ENCODE results near the gene ASIC4.
A peak's percentile ranks its signal among the peaks of the same experiment; 100 is the strongest.

The ASIC4 gene

GRCh38 chr2:219492575-219492974, 21.7 kb upstream of the ASIC4 start:
- in situ Hi-C loops (cut with MboI; ENCODE audit: low pct_unique_long_range_greater_than_20kb, low sequenced_read_pairs, unreplicated experiment): no loop called here
- no peak for TF ChIP-seq CTCF (IDR thresholded peaks at IDR 0.05; ENCODE audit: extremely low read depth, insufficient read depth, missing control alignments)
- DNase-seq (ENCODE audit: low spot score): no peak

- DNase-seq (ENCODE audit: low spot score): no peak
- no peak for TF ChIP-seq CTCF (IDR thresholded peaks at IDR 0.05; ENCODE audit: extremely low read depth, insufficient read depth, missing control alignments)
- in situ Hi-C loops (cut with MboI; ENCODE audit: low pct_unique_long_range_greater_than_20kb, low sequenced_read_pairs, unreplicated experiment): no loop called here
Measured at GRCh38 chr2:219493086-219493485, 21.2 kb upstream of the ASIC4 start.

- peak; percentile 14 for TF ChIP-seq CTCF (IDR thresholded peaks at IDR 0.05; ENCODE audit: extremely low read depth, insufficient read depth, missing control alignments)
- in situ Hi-C loops (cut with MboI; ENCODE audit: low pct_unique_long_range_greater_than_20kb, low sequenced_read_pairs, unreplicated experiment): no loop called here
- no peak for DNase-seq (ENCODE audit: low spot score)
Measured at GRCh38 chr2:219494952-219495530, 19.2 kb upstream of the ASIC4 start.

- DNase-seq (ENCODE audit: low spot score): peak; percentile 89
- peak; percentile 44 for TF ChIP-seq CTCF (IDR thresholded peaks at IDR 0.05; ENCODE audit: extremely low read depth, insufficient read depth, missing control alignments)
- in situ Hi-C loops (cut with MboI; ENCODE audit: low pct_unique_long_range_greater_than_20kb, low sequenced_read_pairs, unreplicated experiment): no loop called here
Measured at GRCh38 chr2:219495531-219496122, 18.7 kb upstream of the ASIC4 start.

GRCh38 chr2:219496247-219496824, 17.9 kb upstream of the ASIC4 start:
- in situ Hi-C loops (cut with MboI; ENCODE audit: low pct_unique_long_range_greater_than_20kb, low sequenced_read_pairs, unreplicated experiment): no loop called here
- TF ChIP-seq CTCF (IDR thresholded peaks at IDR 0.05; ENCODE audit: extremely low read depth, insufficient read depth, missing control alignments): no peak
- no peak for DNase-seq (ENCODE audit: low spot score)

GRCh38 chr2:219496825-219497494, 17.3 kb upstream of the ASIC4 start:
- no peak for DNase-seq (ENCODE audit: low spot score)
- TF ChIP-seq CTCF (IDR thresholded peaks at IDR 0.05; ENCODE audit: extremely low read depth, insufficient read depth, missing control alignments): no peak
- in situ Hi-C loops (cut with MboI; ENCODE audit: low pct_unique_long_range_greater_than_20kb, low sequenced_read_pairs, unreplicated experiment): no loop called here
